ENCODE measurements around the gene WNT3. TPM values are rescaled to one million over a fixed set of nuclear protein-coding genes. Genes with fewer than 3 reads are reported as not detected.

The WNT3 gene
- total RNA-seq, 4 donors from 2014 or later = 0.49 to 3.5 (median 2.2) TPM

DNA sequence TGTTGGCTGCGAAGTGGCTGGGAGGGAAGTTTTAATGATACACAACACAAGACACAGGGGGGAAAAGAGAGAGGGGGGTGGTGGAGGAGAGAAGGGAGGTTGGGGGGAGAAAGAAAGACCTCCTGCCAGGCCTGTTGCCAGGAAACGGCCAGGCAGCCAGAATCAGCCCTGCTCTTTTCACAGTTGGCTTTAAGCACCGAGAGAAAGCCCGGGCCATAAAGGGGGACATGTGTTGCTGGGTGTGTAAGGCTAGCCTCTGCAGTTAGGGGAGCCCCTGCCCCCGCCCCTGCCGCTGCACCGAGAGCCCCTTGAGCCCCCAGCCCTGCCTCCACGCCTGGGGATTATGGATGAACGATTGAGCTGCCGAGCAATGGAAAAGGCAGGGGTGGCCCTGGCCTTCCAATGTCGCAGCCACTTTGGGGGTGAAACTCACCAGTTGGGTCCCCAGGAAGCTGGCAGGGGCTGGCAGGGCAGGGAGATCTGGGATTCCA, 13.9 kb upstream of the WNT3 start:
- Histone ChIP-seq H3K4me1 (peaks cover 3 to 35% (median 13%) of the 10 kb centered on the region in 3 donors), H3K27me3 (peaks cover 0 to 22% (median 0%) of the 10 kb centered on the region in 4 donors), H3K36me3 (no peaks in the 10 kb centered on the region), H3K9me3 (no peaks in the 10 kb centered on the region), H3K27ac (peak overlapping the region; percentile 44 to 61 (median 57)), H3K4me3 (peak overlapping the region in 2 of 4 donors; percentile 5 to 32)
- intact Hi-C loops (cut with DNase I) = no loop called here
- 34 to 44% methylated on average over 5 of the region's 11 CpGs for WGBS, 2 donors
- DNase-seq = no peak
- TF ChIP-seq, protein P1, sequence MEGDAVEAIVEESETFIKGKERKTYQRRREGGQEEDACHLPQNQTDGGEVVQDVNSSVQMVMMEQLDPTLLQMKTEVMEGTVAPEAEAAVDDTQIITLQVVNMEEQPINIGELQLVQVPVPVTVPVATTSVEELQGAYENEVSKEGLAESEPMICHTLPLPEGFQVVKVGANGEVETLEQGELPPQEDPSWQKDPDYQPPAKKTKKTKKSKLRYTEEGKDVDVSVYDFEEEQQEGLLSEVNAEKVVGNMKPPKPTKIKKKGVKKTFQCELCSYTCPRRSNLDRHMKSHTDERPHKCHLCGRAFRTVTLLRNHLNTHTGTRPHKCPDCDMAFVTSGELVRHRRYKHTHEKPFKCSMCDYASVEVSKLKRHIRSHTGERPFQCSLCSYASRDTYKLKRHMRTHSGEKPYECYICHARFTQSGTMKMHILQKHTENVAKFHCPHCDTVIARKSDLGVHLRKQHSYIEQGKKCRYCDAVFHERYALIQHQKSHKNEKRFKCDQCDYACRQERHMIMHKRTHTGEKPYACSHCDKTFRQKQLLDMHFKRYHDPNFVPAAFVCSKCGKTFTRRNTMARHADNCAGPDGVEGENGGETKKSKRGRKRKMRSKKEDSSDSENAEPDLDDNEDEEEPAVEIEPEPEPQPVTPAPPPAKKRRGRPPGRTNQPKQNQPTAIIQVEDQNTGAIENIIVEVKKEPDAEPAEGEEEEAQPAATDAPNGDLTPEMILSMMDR (IDR thresholded peaks at IDR 0.05) = no peak
- TF ChIP-seq POLR2A (IDR thresholded peaks at IDR 0.05) = no peak

DNA sequence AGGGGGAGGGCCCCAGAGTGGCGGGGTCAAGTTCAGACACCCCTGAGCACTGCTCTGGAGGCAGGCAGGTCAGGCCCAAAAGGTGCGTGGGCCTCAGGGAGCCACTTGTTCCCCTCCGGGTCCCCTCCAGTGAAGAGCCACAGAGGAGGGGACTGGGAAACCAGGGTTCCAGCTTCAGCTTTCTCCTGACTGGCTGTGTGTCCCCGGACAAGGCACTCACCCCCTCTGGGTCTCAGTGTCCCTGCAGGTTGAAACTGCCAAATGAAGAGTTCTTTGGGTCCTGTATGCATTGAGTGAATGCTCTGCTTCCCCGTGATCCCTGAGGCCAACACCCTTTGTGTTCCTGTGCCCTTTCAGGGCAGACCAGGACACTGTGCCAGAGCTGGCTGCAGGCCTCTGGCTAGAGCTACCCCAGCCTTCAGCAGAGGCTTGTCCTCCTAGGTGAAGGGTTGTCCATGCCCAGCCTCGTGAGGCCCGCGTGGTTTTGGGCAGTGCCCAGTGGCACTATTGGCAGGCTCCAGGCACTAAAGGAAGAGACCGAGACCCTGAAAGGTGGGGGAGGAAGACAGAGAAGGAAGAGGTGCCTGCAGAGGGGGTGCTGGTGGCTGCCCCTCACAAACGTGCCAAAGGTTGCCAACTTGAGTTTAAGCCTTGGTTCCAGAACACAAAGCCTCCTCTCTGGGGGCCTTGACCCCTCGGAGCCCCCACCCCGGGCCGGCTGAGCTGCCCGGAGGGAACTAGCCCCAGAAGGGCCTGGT, 13.3 kb upstream of the WNT3 start:
- Histone ChIP-seq H3K36me3 (no peaks in the 10 kb centered on the region), H3K9me3 (no peaks in the 10 kb centered on the region), H3K4me3 (peak overlapping the region in 2 of 4 donors; percentile 5 to 32), H3K27ac (peak overlapping the region in 3 of 4 donors; percentile 44 to 57 (median 57)), H3K4me1 (peaks cover 3 to 35% (median 13%) of the 10 kb centered on the region in 3 donors), H3K27me3 (peaks cover 0 to 16% (median 0%) of the 10 kb centered on the region in 4 donors)
- WGBS, 2 donors = 63 to 80% methylated on average over 1 to 2 of the region's 14 CpGs
- TF ChIP-seq, protein P1 (IDR thresholded peaks at IDR 0.05) = no peak
- no peak for DNase-seq
- intact Hi-C loops (cut with DNase I) = no loop called here

DNA sequence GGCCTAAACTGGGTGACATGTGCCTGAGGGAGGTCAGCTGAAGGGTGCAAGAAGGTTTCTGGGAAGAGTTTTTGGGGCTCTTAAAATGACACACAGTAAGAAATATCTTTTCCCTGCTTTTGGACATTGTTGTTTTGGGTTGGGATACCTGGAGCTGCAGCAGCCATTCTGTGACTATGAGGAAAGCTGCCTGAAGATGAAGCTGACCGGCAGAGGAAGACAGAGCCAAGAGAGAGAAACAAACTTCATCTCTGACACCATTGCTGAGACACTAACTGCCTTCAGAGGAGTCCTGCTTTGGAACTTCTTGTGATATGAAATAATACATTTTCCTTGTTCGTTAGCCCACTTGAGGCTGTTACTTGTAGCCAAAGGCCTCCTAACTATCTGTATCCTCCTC, 8.8 kb upstream of the WNT3 start:
- Histone ChIP-seq H3K36me3 (no peaks in the 10 kb centered on the region), H3K9me3 (no peaks in the 10 kb centered on the region), H3K4me3 (no peak overlapping the region), H3K27me3 (peaks cover 0 to 41% (median 2%) of the 10 kb centered on the region in 4 donors), H3K27ac (no peak overlapping the region), H3K4me1 (peaks cover 0 to 14% (median 0%) of the 10 kb centered on the region in 3 donors)
- intact Hi-C loops (cut with DNase I) = no loop called here
- no peak for DNase-seq
- 82 to 93% methylated on average over 2 of the region's 2 CpGs for WGBS, 2 donors
- TF ChIP-seq, protein P1 (IDR thresholded peaks at IDR 0.05) = no peak
- no peak for TF ChIP-seq POLR2A (IDR thresholded peaks at IDR 0.05)

DNA sequence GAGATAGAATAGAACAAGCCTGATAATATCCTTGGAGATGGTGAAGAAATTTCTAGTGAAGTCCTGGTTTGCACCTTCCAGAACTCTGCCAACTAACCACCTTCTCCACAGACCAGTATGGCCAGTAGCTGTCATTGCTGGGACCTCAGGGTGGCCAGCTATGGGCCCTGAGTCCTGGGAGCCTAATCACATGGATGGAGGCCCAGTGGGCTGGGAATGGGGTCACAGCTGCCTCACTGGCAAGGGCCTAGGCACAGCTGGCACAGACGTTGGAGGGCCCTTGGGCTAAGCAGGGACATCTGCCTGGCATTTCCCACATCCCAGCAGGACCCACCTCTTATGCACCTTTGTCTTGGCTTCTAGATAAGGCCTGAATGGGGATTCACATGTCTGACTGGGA, 7.6 kb upstream of the WNT3 start:
- no peak overlapping the region for H3K27ac ChIP-seq
- no peaks in the 10 kb centered on the region for H3K9me3 ChIP-seq
- peaks cover 0 to 48% (median 5%) of the 10 kb centered on the region in 4 donors for H3K27me3 ChIP-seq
- H3K4me1 ChIP-seq = peaks cover 0 to 10% (median 0%) of the 10 kb centered on the region in 3 donors
- WGBS, 2 donors = 20% methylated on average over 1 of the region's 1 CpG; no CpG with 5 or more reads in 1 of the 2 donors
- TF ChIP-seq, protein P1 (IDR thresholded peaks at IDR 0.05) = no peak
- no peak for TF ChIP-seq POLR2A (IDR thresholded peaks at IDR 0.05)
- no peaks in the 10 kb centered on the region for H3K36me3 ChIP-seq
- DNase-seq = no peak
- H3K4me3 ChIP-seq = no peak overlapping the region
- intact Hi-C loops (cut with DNase I) = no loop called here

DNA sequence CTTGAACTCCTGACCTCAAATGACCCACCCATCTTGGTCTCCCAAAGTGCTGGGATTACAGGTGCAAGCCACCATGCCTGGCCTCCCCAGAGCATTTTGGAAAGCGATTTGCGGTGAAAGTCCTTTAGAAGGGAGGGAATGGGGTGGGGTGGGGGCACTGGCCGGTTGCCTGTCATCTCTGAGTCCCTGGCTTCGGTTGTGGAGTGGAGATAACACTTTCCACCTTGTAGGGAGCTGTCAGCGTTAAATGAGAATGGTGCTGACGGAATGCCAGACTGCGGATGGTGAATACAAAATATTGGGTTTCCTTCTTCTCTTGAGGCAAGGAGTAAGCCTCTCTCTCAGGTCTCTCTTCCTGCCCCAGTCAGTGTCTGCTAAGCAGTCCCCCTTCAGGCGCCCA, 5.2 kb upstream of the WNT3 start:
- intact Hi-C loops (cut with DNase I) = no loop called here
- TF ChIP-seq, protein P1 (IDR thresholded peaks at IDR 0.05) = no peak
- TF ChIP-seq POLR2A (IDR thresholded peaks at IDR 0.05) = no peak
- no peaks in the 10 kb centered on the region for H3K36me3 ChIP-seq
- H3K4me1 ChIP-seq = peaks cover 13 to 27% (median 15%) of the 10 kb centered on the region in 3 donors
- no peak overlapping the region for H3K4me3 ChIP-seq
- no peak overlapping the region for H3K27ac ChIP-seq
- DNase-seq = no peak
- H3K27me3 ChIP-seq = peaks cover 0 to 65% (median 15%) of the 10 kb centered on the region in 4 donors
- no peaks in the 10 kb centered on the region for H3K9me3 ChIP-seq
- WGBS, 2 donors = 71 to 82% methylated on average over 4 to 8 of the region's 8 CpGs

All from esophagus squamous epithelium (tissue), 5 donors.